HG03159 (cell line): ENCODE measurements around the gene WDR62.
"Not testable (repeated sequence)": the region's sequence is repeated elsewhere in the genome, so short reads cannot be mapped to it uniquely, and the experiment has no call there.

ENCODE experiments used
- ATAC-seq: cut with Tn5 transposase; IDR thresholded peaks from one replicate; pipeline ENCODE4 v1.9.1; 2021; ENCODE audit warnings: mild to moderate bottlenecking, moderate library complexity; ENCODE audit not compliant: unreplicated experiment

Gene WDR62

GRCh38 chr19:36032251-36033104 is 22.2 kb upstream of the WDR62 start, which contains the start of gene CLIP3:
TSS of gene CLIP3 (minus strand) at chr19:36032873. CDS start at chr19:36032357, 516 bp downstream.
- ATAC-seq, result no peak

GRCh38 chr19:36040495-36040894 is 14.2 kb upstream of the WDR62 start:
- ATAC-seq, result no peak

DNA sequence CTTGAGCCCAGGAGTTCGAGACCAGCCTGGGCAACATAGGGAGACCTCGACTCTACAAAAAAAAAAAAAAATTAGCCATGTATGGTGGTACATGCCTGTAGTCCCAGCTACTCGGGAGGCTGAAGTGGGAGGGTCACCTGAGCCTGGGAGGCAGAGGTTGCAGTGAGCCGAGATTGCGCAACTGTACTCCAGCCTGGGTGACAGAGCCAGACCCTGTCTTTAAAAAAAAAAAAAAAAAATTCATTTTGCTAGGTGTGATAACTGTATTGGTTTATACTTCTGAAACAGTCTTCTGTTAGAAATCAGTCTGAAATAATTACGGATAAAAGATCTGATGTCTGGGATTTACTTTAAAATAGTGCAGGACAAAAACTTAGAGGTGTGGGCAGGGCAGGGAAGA is 13.6 kb upstream of the WDR62 start:
- not testable (repeated sequence) for ATAC-seq

DNA sequence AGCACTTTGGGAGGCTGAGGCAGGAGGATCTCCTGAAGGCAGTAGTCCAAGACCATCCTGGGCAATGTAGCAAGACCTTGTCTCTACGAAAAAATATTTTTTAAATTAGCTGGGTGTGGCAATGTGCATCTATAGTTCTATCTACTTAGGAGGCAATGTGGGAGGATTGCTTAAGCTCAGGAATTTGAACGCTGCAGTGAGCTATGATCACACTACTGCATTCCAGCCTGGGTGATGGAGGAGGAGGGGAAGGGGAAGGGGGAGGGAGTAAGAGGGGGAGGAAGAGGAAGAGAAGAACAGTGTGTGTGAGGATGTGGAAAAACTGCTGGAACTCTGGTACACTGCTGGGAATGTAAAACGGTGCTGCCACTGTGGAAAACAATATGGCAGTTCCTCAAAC is 12.9 kb upstream of the WDR62 start:
- no peak for ATAC-seq

- no peak for ATAC-seq
These were observed 10.7 kb upstream of the WDR62 start for GRCh38 chr19:36043952-36044351.

DNA sequence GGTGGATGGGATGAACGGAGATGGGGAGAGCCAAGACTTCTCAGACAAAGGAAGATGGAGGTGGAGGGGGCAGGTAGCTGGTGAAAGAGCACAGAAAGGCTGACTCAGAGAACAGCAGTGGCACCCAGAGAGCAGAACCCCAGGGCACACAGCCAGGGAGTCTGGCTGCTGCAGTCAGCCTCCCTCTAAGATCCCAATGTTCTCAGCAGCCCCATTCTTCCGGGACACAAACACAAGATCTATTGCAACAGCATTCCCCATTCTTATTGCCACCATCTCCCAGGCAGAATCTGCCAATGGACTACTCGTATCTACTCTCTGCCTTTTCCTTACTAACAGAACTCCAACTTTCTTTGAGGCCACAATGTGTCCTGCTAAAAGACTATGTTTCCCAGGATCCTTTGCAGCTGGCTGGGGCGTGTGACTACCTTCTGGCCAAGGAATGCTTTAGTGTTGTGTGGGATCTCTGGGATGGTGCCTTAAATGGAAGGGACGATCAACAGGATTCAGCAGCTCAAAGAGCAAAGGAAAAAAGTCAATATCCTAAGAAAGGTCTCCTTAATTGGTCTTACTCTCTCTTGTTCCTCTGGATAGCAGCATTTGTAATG is 8.2 kb upstream of the WDR62 start:
- no peak for ATAC-seq

GRCh38 chr19:36047835-36048234 is 6.9 kb upstream of the WDR62 start:
- no peak for ATAC-seq

DNA sequence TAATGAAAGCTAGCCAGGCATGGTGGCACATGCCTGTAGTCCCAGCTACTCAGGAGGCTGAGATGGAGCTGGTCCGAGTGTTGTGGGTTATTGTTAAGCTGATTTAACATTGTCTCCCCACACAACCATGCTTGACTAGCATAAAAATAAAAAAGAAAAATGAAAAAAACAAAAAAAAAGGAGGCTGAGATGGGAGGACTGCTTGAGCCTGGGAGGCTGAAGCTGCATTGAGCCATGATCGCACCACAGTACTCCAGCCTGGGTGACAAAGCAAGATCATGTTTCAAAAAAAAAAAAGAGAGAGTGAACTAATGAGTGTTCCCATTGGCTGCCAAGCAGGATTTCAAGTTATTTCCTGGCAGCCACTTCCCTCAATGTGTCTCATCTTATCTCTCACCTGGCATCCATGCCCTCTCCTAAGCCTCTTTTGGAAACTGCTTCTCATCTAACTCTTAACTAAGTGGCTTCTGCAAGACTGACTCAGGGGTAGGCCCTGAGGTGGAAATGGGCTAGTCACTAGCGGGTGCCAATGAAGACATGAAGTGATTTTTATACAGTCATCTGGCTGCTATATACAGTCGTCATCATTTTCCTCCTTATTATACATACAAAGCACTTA is 5.5 kb upstream of the WDR62 start:
- ATAC-seq, result no peak

GRCh38 chr19:36051236-36051635 is 3.5 kb upstream of the WDR62 start:
- no peak for ATAC-seq

DNA sequence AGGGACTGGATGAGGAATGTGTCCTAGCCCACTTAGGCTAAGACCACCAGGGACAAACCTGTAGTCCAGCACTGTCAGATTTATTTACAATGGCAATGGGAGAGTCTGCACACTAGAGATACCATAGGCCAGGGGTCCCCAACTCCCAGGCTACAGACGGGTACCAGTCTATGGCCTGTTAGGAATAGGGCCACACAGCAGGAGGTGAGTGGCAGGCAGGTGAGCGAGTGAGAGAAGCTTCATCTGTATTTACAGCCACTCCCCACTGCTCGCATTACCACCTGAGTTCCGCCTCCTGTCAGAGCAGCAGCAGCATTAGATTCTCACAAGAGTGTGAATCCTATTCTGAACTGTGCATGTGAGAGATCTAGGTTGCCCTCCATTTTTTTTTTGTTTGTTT is 3.1 kb upstream of the WDR62 start:
- ATAC-seq, result no peak

DNA sequence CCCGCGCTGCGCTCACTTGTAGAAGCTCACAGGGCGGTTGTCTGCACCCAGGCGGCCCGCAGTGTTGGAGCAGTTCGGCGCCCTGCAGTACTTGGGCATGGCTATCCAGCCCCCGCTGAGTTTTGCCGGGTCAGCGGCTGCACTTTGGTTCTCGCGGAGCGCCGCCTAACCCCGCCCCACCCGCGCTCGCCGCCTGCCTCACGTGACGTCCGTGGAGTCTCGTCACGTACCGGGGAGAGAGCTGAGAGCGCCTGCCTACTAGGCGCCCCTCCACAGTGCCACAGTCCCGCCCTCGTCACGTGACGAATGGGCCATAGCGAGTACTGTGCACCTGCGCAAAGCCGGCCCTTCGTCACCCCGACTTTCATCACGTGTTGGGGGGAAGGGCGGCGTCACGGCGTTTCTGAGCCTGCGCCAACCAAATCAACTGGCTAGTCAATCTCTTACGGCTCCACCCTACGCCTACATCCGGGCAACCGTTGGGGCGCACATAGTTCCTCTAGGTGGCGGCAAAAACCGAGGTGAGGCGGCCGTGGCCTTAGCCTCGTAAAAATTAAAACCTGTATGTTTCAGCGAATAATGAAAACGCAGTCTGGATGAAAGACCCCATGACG is 471 bp upstream of the WDR62 start, which contains the start of gene THAP8:
Gene THAP8 (minus strand): TSS at position 167 of the 614 bp plus-strand sequence. CDS start 68 bp downstream, at position 99.
- peak; percentile 81 for ATAC-seq

DNA sequence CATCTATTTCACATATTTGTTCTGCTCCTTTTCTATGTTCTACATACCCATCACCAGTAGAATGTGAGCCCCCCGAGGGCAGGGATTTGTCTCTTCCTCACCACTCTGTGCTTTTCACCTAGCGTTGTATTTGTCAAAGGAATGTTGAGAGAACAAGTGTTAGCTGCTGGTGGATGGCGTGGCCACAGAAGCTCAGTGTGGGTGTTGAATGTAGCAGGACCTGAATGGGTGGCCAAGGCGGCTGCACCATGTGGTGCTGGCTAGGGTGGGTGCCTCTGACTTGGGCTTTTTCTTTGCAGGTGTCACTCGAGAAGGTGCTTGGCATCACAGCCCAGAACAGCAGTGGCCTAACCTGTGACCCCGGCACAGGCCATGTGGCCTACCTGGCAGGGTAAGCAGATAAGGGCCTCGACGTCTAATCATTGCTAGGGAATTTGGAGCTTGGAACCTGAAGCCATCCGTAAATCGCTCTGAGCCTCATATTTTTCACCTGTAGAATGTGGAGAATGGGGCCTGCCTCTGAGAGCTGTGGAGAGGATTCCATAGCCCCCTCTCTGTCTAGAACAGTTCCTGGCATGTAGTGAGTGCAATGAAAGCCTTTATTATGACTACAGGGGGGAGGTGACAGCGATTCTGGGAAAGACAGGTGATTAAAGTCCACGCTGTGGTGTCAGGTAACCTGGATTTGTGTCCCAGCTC is 3.9 kb downstream of the WDR62 start:
- no peak for ATAC-seq

- ATAC-seq, result no peak
These were observed 4.6 kb downstream of the WDR62 start for GRCh38 chr19:36059180-36059910.

DNA sequence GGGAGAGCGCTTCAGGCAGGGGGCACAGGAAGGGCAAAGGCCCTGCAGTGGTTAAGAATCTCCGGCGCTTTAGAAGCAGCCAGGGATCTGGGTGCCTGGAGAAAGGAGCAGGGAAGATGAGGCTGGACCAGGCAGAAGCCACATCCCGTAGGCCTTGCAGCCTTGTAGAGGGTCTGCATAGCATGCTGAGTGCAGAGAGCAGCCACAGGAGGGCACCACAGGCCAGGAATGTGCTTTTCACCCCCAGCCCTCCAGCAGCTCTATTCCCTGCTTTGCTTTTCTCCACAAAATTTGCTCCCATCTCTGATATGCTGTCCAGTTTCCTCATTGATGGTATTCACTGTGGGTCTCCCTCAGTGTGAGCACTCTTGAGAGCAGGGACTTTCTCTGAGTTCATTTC is 5.7 kb downstream of the WDR62 start:
- ATAC-seq, result no peak

DNA sequence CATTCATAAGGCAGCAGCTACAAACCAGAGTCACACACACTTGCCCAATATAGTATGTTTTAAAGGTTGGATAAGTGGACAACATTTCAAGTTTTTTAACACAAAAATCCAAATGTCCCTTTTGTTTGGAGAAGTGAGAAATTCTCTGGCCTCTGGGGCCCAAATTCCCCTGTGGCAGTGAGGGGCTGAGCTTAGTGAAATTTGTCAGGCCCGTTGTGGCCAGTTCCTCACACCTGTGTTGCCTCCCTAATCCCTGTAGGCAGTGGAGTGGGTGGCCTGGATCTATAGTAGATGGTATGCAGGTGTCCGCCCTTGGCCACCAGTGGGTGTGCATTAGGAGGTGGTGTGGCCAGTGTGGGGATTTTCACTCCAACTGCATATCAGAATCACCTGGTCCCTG is 6.7 kb downstream of the WDR62 start:
- ATAC-seq, result no peak

- ATAC-seq, result no peak
These were observed 10.1 kb downstream of the WDR62 start for GRCh38 chr19:36064826-36065225.

- no peak for ATAC-seq
These were observed 13.0 kb downstream of the WDR62 start for GRCh38 chr19:36067681-36068080.

DNA sequence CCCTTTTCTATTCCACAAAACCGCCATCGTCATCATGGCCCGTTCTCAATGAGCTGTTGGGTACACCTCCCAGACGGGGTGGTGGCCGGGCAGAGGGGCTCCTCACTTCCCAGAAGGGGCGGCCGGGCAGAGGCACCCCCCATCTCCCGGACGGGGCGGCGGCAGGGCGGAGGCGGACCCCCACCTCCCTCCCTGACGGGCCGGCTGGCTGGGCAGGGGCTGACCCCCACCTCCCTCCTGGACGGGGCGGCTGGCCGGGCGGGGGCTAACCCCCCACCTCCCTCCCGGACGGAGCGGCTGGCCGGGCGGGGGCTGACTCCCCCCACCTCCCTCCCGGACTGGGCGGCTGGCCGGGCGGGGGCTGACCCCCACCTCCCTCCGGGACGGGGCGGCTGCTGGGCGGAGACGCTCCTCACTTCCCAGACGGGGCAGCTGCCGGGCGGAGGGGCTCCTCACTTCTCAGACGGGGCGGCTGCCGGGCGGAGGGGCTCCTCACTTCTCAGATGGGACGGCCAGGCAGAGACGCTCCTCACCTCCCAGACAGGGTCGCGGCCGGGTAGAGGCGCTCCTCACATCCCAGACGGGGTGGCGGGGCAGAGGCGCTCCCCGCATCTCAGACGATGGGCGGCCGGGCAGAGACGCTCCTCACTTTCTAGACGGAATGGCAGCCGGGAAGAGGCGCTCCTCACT is 14.3 kb downstream of the WDR62 start:
- not testable (repeated sequence) for ATAC-seq

DNA sequence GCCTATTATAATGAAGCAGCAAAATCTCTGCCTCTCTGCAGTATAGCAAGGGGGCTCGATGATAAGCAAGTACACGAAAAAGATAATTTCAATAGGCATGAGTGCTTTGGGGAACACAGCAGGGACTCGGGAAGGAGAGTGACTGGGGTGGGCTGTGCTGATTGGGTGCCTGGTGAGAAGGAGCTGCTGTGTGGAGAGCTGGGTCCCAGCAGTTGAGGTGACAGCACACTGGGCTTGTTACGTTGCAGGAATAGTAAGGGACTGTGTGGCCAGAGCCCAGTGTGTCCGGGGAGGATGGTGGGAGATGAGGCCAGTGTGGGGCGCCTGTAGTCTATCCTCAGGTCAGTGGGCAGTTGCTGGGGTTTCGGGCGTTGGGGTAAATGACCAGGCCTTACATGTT is 17.4 kb downstream of the WDR62 start:
- no peak for ATAC-seq
